ENCODE data around the gene RENBP. TPM values are rescaled to one million over a fixed set of nuclear protein-coding genes. Genes with fewer than 3 reads are reported as not detected.

Gene RENBP
- total RNA-seq, 2 donors from 2014 or later, result 6.2 to 10.6 TPM

- H3K36me3 ChIP-seq, result peaks cover 72% of the 10 kb centered on the region
- no peaks in the 10 kb centered on the region for H3K27me3 ChIP-seq
- H3K27ac ChIP-seq, result no peak overlapping the region
- H3K4me1 ChIP-seq, result peaks cover 0 to 11% of the 10 kb centered on the region in 2 donors
- no peak for DNase-seq (ENCODE audit: low spot score)
- H3K4me3 ChIP-seq, result no peak overlapping the region
- no peak for TF ChIP-seq CTCF (IDR thresholded peaks at IDR 0.05)
- no peaks in the 10 kb centered on the region for H3K9me3 ChIP-seq
Measured at GRCh38 chrX:153951683-153952372, 7.4 kb upstream of the RENBP start.

DNA sequence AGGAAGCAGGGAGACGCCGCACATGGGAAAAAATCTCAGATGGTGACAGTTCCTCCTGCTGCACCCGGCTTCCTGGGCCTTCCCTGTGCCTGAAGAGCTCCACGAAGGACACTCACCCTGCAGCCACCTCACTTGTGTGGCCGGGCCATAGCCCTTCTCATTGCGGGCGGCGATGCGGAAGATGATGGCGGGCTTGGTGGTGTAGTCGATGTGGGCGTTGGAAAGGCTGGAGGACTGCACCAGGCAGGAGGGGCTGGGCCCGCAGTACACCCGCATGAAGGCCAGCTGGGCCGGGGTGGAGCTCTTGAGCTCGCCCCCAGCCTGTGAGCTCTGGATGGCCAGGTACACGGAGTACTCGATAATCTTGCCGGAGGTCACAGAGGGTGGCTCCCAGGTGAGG is 5.7 kb upstream of the RENBP start:
- no peak for TF ChIP-seq CTCF (IDR thresholded peaks at IDR 0.05)
- Histone ChIP-seq H3K4me3 (no peak overlapping the region), H3K36me3 (peaks cover 59% of the 10 kb centered on the region), H3K27ac (no peak overlapping the region), H3K27me3 (no peaks in the 10 kb centered on the region), H3K9me3 (no peaks in the 10 kb centered on the region), H3K4me1 (peaks cover 0 to 11% of the 10 kb centered on the region in 2 donors)
- DNase-seq (ENCODE audit: low spot score), result no peak

DNA sequence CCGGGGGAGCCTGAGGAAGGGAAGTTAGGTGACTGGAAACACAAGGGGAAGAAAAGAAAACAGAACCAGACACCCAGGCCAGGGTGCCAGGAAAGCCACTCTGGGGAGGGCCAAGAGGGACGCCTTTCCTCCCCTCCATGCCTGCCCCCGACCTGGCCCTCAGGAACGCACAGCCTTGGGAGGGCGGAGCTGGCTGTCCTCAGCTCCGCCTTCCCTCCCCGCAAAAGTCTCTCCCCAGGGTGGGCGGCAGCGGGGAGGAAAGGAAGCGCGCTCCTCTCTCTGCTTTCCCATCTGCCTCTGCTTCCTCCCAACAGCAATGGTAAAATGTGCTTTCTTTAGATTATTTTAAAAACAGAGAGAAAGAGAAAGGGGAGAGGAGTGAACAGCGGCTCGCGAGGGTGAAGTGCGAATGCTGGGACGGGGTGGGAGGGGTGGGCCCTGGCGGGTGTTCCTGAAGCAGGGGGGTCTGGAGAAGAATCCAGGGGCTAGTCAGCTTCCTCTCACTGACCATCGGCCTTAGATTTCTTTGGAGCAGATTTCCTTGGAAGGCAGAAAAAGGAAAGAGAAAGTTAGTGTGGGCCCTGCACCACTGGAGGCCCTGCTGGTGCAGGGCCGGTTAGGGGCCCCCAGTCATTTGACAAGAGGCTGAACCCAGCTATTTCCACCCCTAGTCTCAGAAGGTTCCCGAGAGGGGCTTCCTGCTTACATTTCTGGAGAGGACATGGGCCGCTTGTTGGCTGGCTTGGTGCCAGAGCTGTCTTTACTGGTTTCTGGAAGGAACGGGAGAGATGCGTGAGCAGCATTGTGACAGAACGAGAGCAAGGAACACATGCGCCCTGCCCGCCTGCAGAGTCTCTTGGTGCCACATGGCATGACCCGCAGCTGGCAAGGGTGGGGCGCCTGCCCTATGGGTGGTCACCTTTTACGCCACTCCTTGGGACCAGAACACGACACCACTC is 4.7 kb upstream of the RENBP start:
- no peak for DNase-seq (ENCODE audit: low spot score)
- peaks cover 49% of the 10 kb centered on the region for H3K36me3 ChIP-seq
- H3K4me1 ChIP-seq, result peaks cover 0 to 11% of the 10 kb centered on the region in 2 donors
- H3K27me3 ChIP-seq, result no peaks in the 10 kb centered on the region
- H3K4me3 ChIP-seq, result no peak overlapping the region
- H3K9me3 ChIP-seq, result no peaks in the 10 kb centered on the region
- no peak for TF ChIP-seq CTCF (IDR thresholded peaks at IDR 0.05)
- peak overlapping the region in 1 of 2 donors; percentile 35 for H3K27ac ChIP-seq

DNA sequence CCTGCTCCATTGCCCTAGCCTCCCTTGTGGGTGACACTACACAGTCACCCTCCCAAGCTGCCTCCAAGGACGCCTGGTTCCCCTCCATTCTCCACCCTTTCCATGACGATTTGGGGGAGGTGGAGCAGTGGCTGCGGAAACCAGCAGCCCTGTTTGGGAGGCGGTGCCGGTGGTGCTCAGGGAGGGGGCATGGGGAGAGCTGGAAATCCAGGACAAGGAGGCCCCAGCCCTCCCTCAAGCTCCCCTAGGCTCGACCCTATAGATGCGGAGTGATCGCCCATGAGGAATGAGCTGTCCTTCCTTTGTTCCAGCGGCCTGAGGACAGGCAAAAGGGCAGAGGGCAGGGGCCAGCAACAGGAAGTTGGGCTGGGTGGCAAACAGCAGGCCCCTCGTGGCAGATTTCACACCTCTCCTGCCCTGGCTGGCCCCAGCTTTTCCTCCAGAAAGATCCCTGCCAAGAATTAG is 3.6 kb upstream of the RENBP start:
- Histone ChIP-seq H3K4me1 (peaks cover 0 to 4% of the 10 kb centered on the region in 2 donors), H3K4me3 (no peak overlapping the region), H3K36me3 (peaks cover 42% of the 10 kb centered on the region), H3K27me3 (no peaks in the 10 kb centered on the region), H3K9me3 (no peaks in the 10 kb centered on the region), H3K27ac (peak overlapping the region; percentile 53 to 63)
- TF ChIP-seq CTCF (IDR thresholded peaks at IDR 0.05), result no peak
- DNase-seq (ENCODE audit: low spot score), result no peak

- Histone ChIP-seq H3K4me3 (no peak overlapping the region), H3K4me1 (no peaks in the 10 kb centered on the region), H3K9me3 (no peaks in the 10 kb centered on the region), H3K27me3 (no peaks in the 10 kb centered on the region), H3K36me3 (peaks cover 34% of the 10 kb centered on the region), H3K27ac (peak overlapping the region; percentile 53 to 63)
- peak; percentile 67 for DNase-seq (ENCODE audit: low spot score)
- TF ChIP-seq CTCF (IDR thresholded peaks at IDR 0.05), result peak; percentile 68 to 87
Measured at GRCh38 chrX:153947009-153947769, 2.7 kb upstream of the RENBP start.
